ENCODE measurements around the gene PTPRM.

- TF ChIP-seq, protein P1, sequence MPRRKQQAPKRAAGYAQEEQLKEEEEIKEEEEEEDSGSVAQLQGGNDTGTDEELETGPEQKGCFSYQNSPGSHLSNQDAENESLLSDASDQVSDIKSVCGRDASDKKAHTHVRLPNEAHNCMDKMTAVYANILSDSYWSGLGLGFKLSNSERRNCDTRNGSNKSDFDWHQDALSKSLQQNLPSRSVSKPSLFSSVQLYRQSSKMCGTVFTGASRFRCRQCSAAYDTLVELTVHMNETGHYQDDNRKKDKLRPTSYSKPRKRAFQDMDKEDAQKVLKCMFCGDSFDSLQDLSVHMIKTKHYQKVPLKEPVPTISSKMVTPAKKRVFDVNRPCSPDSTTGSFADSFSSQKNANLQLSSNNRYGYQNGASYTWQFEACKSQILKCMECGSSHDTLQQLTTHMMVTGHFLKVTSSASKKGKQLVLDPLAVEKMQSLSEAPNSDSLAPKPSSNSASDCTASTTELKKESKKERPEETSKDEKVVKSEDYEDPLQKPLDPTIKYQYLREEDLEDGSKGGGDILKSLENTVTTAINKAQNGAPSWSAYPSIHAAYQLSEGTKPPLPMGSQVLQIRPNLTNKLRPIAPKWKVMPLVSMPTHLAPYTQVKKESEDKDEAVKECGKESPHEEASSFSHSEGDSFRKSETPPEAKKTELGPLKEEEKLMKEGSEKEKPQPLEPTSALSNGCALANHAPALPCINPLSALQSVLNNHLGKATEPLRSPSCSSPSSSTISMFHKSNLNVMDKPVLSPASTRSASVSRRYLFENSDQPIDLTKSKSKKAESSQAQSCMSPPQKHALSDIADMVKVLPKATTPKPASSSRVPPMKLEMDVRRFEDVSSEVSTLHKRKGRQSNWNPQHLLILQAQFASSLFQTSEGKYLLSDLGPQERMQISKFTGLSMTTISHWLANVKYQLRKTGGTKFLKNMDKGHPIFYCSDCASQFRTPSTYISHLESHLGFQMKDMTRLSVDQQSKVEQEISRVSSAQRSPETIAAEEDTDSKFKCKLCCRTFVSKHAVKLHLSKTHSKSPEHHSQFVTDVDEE (CRISPR knock-in tag; IDR thresholded peaks at IDR 0.05): no peak
- TF ChIP-seq CSDC2 (CRISPR knock-in tag; IDR thresholded peaks at IDR 0.05) (no peak), ARNTL (CRISPR knock-in tag; IDR thresholded peaks at IDR 0.05; ENCODE audit: borderline replicate concordance, low read depth) (no peak), ZFP3 (CRISPR knock-in tag; IDR thresholded peaks at IDR 0.05) (no peak), PATZ1 (CRISPR knock-in tag; IDR thresholded peaks at IDR 0.05; ENCODE audit: borderline replicate concordance) (no peak)
Observed at GRCh38 chr18:8373486-8373885, 806.4 kb downstream of the PTPRM start.

Measured in SK-N-SH treated with all-trans-retinoic acid at 6 μM for 48 hours (cell line).